CD4-positive, alpha-beta T cell (primary cell): ENCODE data around the gene CARF. TPM values are rescaled to one million over a fixed set of nuclear protein-coding genes. Genes with fewer than 3 reads are reported as not detected.
A peak's percentile ranks its signal among the peaks of the same experiment; 100 is the strongest.

Experiments used
- ATAC-seq: fragments of 200-7000 bp; cut with Tn5 transposase; one replicate; pipeline ENCODE4 v1.10.0; 2022; ENCODE audit warnings: mild to moderate bottlenecking; ENCODE audit not compliant: poor library complexity
- CTCF ChIA-PET: fragments of 350-600 bp; sonication (Branson Sonifier 250); formaldehyde crosslinking; loops from one replicate; lab custom pipeline; 2021; ENCODE audit warnings: antibody characterized with exemption, inconsistent platforms; lab: Charles Lee
- POLR2A ChIA-PET: fragments of 350-600 bp; sonication (Branson Sonifier 250); formaldehyde crosslinking; loops from one replicate; lab custom pipeline; 2021; ENCODE audit warnings: antibody characterized with exemption, inconsistent platforms; lab: Charles Lee
- DNase-seq, 14 experiments: peaks; one replicate each; pipeline ENCODE4 v3.0.0-alpha.2; 2013 to 2020; ENCODE audit warnings: mixed read lengths in 2 of 14
- H3K27ac ChIP-seq, 2 donors: one replicate each; pipeline versions ENCODE4 v1.5.1 to v1.7.0; 2013; ENCODE audit warnings: low read length in 2 of 2, low read depth in 1 of 2, mild to moderate bottlenecking in 1 of 2
- H3K27me3 ChIP-seq, 2 experiments: 1 replicate in 1 of 2; 2 replicates in 1 of 2; pipeline versions ENCODE4 v1.6.1 to v1.7.0; 2013; ENCODE audit warnings: low read length in 2 of 2, control low read depth in 1 of 2, mild to moderate bottlenecking in 1 of 2, moderate library complexity in 1 of 2; ENCODE audit not compliant: insufficient read depth in 2 of 2, control insufficient read depth in 1 of 2
- H3K36me3 ChIP-seq: one replicate; pipeline ENCODE4 v1.6.1; 2013; ENCODE audit warnings: low read length, control low read depth; ENCODE audit not compliant: insufficient read depth
- H3K4me1 ChIP-seq: one replicate; pipeline ENCODE4 v1.6.1; 2013; ENCODE audit warnings: low read length, control low read depth; ENCODE audit not compliant: insufficient read depth
- H3K4me3 ChIP-seq: one replicate; pipeline ENCODE4 v1.5.1; 2013; ENCODE audit warnings: mild to moderate bottlenecking, low read length, moderate library complexity
- H3K9me3 ChIP-seq, 2 experiments: 1 replicate in 1 of 2; 2 replicates in 1 of 2; pipeline versions ENCODE4 v1.6.1 to v1.7.0; 2013; ENCODE audit warnings: low read length in 2 of 2, mild to moderate bottlenecking in 2 of 2, control low read depth in 1 of 2, moderate library complexity in 1 of 2; ENCODE audit not compliant: control insufficient read depth in 1 of 2, insufficient read depth in 1 of 2
- H3K27ac Mint-ChIP-seq: one replicate; pipeline ENCODE4 v1.8.0; 2020; ENCODE audit warnings: mixed read lengths
- H3K27me3 Mint-ChIP-seq: one replicate; pipeline ENCODE4 v1.8.0; 2021; ENCODE audit warnings: mixed read lengths
- H3K36me3 Mint-ChIP-seq: one replicate; pipeline ENCODE4 v1.8.0; 2021; ENCODE audit warnings: low read depth, mixed read lengths
- H3K4me1 Mint-ChIP-seq: one replicate; pipeline ENCODE4 v1.8.0; 2021; ENCODE audit warnings: low read depth, mixed read lengths
- H3K4me3 Mint-ChIP-seq: one replicate; pipeline ENCODE4 v1.8.0; 2020; ENCODE audit warnings: mild to moderate bottlenecking, mixed read lengths
- H3K9me3 Mint-ChIP-seq: one replicate; pipeline ENCODE4 v1.8.0; 2020; ENCODE audit warnings: mixed read lengths
- intact Hi-C, 2 experiments: fragments of 100-400 bp; cut with DNase I in 1 of 2; cut with micrococcal nuclease in 1 of 2; formaldehyde crosslinking; loops; one replicate each; pipeline versions ENCODE4 v1.15.1 to v1.9.0; 2023 to 2025; cut with DNase I, micrococcal nuclease
- polyA plus RNA-seq, 2 donors: library from polyadenylated mRNA; unstranded; fragments of 120-200 nt; gene quantifications; one replicate each; pipeline ENCODE4 v1.2.1, GENCODE V29; 2013
- total RNA-seq, 174 experiments: library from RNA in 2 of 174; stranded (reverse) in 2 of 174; gene quantifications; one replicate each; pipeline ENCODE4 v1.2.3 and lab custom pipeline; 2021 to 2026
- TF ChIP-seq, protein P1 (sequence below): fragments of 200-600 bp; IDR thresholded peaks from one replicate; pipeline ENCODE4 v1.8.0; 2022; ENCODE audit warnings: antibody characterized with exemption, mild to moderate bottlenecking

The CARF gene, protein sequence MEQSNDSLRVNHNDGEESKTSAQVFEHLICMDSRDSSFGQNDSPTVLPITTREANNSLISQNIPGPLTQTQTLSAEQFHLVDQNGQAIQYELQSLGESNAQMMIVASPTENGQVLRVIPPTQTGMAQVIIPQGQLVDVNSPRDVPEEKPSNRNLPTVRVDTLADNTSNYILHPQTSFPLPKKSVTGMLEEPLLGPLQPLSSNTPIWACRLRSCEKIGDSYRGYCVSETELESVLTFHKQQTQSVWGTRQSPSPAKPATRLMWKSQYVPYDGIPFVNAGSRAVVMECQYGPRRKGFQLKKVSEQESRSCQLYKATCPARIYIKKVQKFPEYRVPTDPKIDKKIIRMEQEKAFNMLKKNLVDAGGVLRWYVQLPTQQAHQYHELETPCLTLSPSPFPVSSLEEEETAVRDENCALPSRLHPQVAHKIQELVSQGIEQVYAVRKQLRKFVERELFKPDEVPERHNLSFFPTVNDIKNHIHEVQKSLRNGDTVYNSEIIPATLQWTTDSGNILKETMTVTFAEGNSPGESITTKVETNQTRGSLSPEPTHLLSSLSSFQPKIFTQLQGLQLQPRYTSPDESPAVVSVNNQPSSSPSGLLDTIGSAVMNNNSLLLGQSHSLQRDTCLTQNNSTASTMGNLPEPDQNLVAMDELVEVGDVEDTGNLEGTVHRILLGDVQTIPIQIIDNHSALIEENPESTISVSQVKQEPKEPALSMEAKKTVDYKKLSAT
- 1 to 10 TPM; 9.0 to 9.6 TPM for total RNA-seq
- 13.2 TPM for polyA plus RNA-seq (2013, experiment 1 of 2)
- polyA plus RNA-seq (2013, experiment 2 of 2), result 10.8 TPM
- total RNA-seq (lab: John Stamatoyannopoulos, UW), result 3.0 to 73.2 (median 21.3) reads per million in 172 experiments

DNA sequence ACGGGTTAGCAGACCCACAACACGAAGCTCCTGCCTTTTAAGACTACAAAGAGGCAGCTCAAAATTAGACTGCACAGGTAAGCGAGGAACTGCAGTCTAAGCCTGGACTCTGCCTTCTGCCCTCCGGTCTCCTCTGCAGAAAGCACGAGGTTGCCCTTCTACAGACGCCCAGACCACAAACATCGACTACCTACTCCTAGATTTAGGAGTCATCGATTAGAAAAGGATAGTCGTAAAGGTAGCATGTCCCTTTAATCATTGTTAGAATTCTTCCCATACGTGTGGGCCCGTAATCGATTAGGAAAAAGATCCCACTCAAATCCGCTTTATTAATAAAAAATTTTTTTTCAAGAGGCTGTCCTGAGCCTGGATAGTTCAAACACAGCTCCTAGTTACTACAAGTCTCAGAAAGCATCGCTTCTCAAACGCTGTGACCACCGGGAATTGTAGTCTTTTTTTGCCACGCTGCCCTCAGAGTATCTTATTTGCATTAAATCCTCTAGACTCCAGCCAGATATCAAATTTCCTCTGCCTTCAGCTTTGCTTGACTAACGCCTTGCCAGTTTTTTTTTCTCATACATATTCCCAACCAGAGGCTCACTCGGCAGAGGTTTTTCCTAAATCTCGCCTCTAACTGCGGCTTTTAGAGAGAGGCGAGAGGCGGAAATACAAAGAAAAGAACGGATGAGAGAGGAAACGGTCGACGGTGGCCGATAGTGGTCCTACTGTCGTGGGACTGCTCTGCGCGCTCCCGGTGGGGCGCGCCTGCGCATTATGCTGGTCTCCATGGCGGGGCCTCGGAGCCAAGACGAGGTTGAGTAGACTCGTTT, at the start of gene CARF, which contains the start of gene WDR12:
Gene CARF (plus strand): TSS at position 764 of the 830 bp plus-strand sequence. CDS start 29,628 bp downstream, outside the sequence.
Gene WDR12 (minus strand): TSS at position 162 of the 830 bp plus-strand sequence. CDS start 197 bp downstream, outside the sequence.
- Mint-ChIP-seq H3K27me3 (no peaks in the 10 kb centered on the region), H3K36me3 (peaks cover 25% of the 10 kb centered on the region), H3K4me3 (peak within 1 kb of the TSS; percentile 98), H3K4me1 (peaks cover 40% of the 10 kb centered on the region), H3K9me3 (no peaks in the 10 kb centered on the region), H3K27ac (peak within 1 kb of the TSS; percentile 90)
- ChIA-PET POLR2A (interaction anchor here (0.6 to 2.7 kb wide), 15 partner anchors 8 to 829 kb away, joined by 3 to 31 read pairs (median 4); partner anchors contain the start of genes CYP20A1, FAM117B, ICA1L and NBEAL1), CTCF (interaction anchor here (1.1 kb wide), 1 partner anchor 41 kb away, joined by 6 read pairs; no protein-coding TSS in a partner anchor)
- peaks cover 9% of the 10 kb centered on the region for H3K4me1 ChIP-seq
- H3K27ac ChIP-seq, result peak within 1 kb of the TSS; percentile 72 to 85
- H3K9me3 ChIP-seq, result no peaks in the 10 kb centered on the region
- peak; percentile 80 to 95 (median 86) for DNase-seq
- peaks cover 3% of the 10 kb centered on the region for H3K36me3 ChIP-seq
- ATAC-seq, result peak; percentile 81
- no peaks in the 10 kb centered on the region for H3K27me3 ChIP-seq
- peak within 1 kb of the TSS; percentile 79 for H3K4me3 ChIP-seq
- intact Hi-C loops, result loop anchor here (2.0 to 5.0 kb wide), 3 partner anchors 101 to 327 kb away; partner anchors contain the start of genes CYP20A1 (in 2 of the 2) and NBEAL1 (in 1 of the 2)
- TF ChIP-seq, protein P1, sequence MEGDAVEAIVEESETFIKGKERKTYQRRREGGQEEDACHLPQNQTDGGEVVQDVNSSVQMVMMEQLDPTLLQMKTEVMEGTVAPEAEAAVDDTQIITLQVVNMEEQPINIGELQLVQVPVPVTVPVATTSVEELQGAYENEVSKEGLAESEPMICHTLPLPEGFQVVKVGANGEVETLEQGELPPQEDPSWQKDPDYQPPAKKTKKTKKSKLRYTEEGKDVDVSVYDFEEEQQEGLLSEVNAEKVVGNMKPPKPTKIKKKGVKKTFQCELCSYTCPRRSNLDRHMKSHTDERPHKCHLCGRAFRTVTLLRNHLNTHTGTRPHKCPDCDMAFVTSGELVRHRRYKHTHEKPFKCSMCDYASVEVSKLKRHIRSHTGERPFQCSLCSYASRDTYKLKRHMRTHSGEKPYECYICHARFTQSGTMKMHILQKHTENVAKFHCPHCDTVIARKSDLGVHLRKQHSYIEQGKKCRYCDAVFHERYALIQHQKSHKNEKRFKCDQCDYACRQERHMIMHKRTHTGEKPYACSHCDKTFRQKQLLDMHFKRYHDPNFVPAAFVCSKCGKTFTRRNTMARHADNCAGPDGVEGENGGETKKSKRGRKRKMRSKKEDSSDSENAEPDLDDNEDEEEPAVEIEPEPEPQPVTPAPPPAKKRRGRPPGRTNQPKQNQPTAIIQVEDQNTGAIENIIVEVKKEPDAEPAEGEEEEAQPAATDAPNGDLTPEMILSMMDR, result no peak

DNA sequence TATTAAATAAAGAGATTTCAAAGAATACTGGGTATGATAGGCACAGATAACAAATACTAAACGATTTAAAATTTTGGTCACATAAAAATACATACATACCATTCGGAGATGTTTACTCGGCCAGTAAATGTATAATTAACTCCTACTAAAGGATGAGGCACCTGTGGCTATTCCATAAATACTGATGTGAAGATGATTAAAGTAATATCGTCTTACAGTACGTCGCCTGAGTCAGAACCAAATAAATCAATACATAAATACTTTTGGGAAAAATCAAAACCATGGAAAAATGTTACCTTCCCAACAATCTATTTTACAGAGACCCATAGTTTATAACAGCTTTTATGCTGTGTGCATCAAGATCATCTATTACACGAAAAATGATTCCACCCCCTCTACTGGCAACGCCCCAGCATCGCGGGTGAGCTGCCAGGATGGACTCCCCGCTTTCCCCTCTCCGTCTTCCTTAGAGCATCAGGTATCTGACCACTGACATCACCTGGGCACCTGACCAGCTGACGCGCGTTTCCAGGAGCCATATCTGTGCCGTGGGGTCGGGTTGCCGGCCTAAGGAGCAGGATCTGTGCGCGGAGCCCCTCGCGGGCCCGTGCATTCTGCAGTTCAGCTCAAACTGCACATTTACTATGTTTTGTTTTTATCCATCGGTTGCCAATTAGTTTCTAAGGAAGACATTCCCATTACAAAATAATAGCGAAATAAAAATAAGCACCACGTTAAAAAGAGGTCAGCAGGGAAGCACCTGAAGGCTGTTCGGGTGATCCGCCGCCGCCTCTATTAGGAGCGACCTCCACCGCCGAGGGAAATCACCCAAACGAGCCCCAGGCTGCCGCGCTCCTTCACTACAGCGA, 41.4 kb upstream of the CARF start:
- POLR2A ChIA-PET, result interaction anchor here (0.7 to 3.6 kb wide), 10 partner anchors 20 to 282 kb away, joined by 3 to 23 read pairs (median 4); partner anchors contain the start of genes CARF, FAM117B and WDR12
- Mint-ChIP-seq H3K9me3 (no peaks in the 10 kb centered on the region), H3K27ac (peak overlapping the region; percentile 26), H3K36me3 (peaks cover 6% of the 10 kb centered on the region), H3K4me1 (peaks cover 13% of the 10 kb centered on the region), H3K4me3 (peak overlapping the region; percentile 95), H3K27me3 (no peaks in the 10 kb centered on the region)
- no peak overlapping the region for H3K27ac ChIP-seq
- CTCF ChIA-PET, result interaction anchor here (0.5 to 1.9 kb wide), 6 partner anchors 40 to 298 kb away, joined by 3 to 9 read pairs (median 4); partner anchors contain the start of genes CARF and WDR12
- peaks cover 6% of the 10 kb centered on the region for H3K4me1 ChIP-seq
- TF ChIP-seq, protein P1, result peak; percentile 67
- H3K4me3 ChIP-seq, result peak overlapping the region; percentile 84
- H3K36me3 ChIP-seq, result no peaks in the 10 kb centered on the region
- intact Hi-C loops, result loop anchor here (1.0 kb wide), 2 partner anchors 282 to 296 kb away; no protein-coding TSS in a partner anchor
- no peaks in the 10 kb centered on the region for H3K27me3 ChIP-seq
- ATAC-seq (peak; percentile 81), DNase-seq (peak; percentile 39 to 75 (median 56))
- no peaks in the 10 kb centered on the region for H3K9me3 ChIP-seq
